GM12865 (cell line): ENCODE data around the gene PEPD.
"Not testable (repeated sequence)": the region's sequence is repeated elsewhere in the genome, so short reads cannot be mapped to it uniquely, and the experiment has no call there.

Source experiments
- DNase-seq: peaks from one replicate; pipeline ENCODE4 v3.0.0; 2010; ENCODE audit warnings: low read depth
- H3K4me3 ChIP-seq: 2 replicates; pipeline ENCODE4 v1.5.1; 2011; ENCODE audit warnings: mild to moderate bottlenecking, low read depth, low read length, control low read depth
- TF ChIP-seq, protein P1 (sequence below): IDR thresholded peaks from 2 replicates; pipeline ENCODE4 v1.5.1; 2011; ENCODE audit warnings: low read length, control low read depth, low read depth, inconsistent platforms; ENCODE audit not compliant: insufficient read depth; ENCODE audit errors: missing control alignments

Gene PEPD

DNA sequence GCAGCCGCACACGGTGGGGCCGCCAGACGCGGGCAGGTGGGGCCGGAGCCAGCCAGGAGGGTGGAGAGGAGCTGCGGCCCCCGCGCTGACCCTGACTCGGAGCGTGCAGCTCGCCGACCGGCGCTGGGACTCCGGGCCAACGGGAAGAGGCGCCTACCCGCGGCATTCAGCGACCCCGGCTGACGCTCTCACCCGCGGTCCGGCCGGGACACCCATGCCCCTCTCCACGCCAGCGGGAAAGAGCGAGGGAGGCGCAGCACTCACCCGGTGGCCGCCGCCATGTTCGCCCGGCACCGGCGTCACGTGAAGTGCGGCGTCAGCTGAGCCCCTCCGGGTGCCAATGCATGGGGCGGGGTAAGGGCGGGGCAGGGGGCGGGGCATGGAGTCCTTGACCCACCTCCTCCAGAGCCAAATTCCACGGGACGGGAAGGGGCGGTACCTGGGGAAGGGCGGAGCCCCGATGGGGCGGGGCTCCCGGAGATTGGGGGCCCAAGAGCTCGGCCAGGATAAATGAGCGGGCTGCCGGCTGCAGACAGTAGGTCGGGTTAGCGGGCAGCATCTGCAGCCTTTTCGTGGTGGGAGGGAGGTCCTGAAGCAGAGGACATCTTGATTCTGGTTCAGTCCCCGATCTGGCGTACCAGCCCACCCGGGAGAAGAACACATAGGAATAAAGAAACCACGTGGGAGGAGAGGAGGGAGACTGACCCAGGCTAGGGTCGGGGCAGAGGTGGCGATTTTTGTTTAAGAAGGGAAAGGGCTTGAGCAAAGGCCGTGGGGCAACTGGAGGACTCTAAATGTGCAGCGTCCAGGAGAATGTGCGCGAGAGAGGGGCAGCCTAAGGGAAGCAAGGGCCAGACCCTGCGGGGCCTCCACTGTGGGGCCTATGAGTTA lies at the start of gene PEPD:
Gene PEPD (minus strand): TSS at position 312 of the 891 bp plus-strand sequence. CDS start 31 bp downstream, at position 281.
- TF ChIP-seq, protein P1, sequence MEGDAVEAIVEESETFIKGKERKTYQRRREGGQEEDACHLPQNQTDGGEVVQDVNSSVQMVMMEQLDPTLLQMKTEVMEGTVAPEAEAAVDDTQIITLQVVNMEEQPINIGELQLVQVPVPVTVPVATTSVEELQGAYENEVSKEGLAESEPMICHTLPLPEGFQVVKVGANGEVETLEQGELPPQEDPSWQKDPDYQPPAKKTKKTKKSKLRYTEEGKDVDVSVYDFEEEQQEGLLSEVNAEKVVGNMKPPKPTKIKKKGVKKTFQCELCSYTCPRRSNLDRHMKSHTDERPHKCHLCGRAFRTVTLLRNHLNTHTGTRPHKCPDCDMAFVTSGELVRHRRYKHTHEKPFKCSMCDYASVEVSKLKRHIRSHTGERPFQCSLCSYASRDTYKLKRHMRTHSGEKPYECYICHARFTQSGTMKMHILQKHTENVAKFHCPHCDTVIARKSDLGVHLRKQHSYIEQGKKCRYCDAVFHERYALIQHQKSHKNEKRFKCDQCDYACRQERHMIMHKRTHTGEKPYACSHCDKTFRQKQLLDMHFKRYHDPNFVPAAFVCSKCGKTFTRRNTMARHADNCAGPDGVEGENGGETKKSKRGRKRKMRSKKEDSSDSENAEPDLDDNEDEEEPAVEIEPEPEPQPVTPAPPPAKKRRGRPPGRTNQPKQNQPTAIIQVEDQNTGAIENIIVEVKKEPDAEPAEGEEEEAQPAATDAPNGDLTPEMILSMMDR: no peak
- peak; percentile 93 for DNase-seq
- H3K4me3 ChIP-seq: peak within 1 kb of the TSS; percentile 81

DNA sequence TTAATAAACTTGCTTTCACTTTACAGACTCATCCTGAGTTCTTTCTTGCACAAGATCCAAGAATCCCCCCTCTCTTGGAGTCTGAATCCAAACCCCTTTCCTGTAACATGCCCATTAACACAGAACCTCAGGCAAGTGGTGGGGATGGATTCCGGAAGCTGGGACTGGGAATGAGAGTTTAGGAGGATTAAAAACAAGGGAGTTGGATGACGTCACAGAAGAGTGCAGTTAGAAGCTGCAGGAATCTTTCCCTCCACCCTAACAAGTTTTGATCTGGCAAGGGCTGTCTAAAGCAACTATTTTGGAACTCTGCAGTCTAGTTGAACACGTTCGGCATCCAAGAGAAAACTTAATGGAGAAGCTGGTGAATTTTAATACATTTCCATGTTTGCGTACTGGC lies 48.2 kb upstream of the PEPD start:
- no peak for DNase-seq
- no peak overlapping the region for H3K4me3 ChIP-seq

DNA sequence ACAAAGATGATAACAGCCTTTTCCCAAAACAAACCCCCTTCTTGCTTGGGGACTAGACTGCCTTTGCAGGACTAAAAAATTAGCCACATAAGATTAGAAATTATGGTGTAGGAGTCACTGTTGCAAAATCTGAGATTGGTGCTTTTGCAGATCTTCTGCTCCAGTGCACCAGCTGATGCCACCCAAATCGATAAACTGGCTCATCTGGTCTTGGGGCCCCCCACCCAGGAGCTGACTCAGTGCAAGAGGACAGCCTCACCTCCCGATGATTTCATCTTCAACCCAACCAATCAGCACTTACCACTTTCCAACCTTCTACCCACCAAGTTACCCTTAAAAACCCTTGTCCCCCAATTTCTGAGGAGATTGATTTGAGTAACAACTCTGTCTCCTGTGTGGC lies 47.1 kb upstream of the PEPD start:
- TF ChIP-seq, protein P1: no peak
- DNase-seq: no peak
- H3K4me3 ChIP-seq: no peak overlapping the region

More for the DNA sequence above, 48.2 kb upstream of the PEPD start:
- TF ChIP-seq, protein P1: no peak

DNA sequence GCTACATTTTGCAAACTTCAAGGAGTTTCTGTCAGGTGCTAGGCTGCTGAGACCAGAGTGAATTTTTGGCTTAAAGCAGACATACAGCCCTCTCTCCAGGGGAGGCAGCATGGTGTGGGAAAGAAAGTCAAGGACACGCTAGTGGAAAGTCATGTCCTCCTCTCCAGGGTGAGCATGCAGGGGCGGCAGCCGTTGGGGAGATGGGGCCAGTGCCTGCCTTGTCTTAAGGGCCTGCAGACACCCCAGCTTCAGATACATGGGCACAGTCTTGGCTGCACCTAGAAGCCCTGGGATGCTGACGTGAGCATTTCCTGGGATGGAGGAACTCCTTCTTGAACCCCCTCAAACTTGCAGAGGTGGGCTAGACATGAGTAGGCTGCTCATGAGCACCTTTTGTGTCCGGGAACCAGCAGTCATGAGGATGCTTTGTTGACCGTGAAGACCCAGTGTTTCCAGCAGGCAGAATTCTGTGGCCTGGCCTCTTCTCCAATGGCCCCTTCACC lies 43.3 kb upstream of the PEPD start:
- DNase-seq: no peak
- TF ChIP-seq, protein P1: no peak
- no peak overlapping the region for H3K4me3 ChIP-seq

DNA sequence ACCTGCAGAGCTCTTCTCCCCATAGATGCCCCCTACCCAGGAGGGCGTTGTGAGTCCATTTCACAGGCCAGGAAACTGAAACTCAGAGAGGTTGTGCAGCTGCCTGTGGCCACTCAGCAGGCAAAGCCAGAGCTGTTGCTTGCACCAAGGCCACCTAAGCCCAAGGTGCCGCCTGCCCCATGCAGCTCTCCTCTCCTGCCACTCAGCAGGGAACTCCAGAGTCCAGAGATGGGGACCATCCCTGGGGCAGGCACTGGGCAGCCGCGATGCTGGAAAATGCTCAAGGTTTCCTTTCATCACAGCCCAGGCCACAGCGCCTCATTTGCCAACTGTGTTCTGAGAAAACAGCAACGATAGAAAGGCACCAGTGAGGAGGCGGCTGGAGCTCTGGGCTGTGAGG lies 41.0 kb upstream of the PEPD start:
- DNase-seq: no peak
- H3K4me3 ChIP-seq: no peak overlapping the region
- TF ChIP-seq, protein P1: no peak

DNA sequence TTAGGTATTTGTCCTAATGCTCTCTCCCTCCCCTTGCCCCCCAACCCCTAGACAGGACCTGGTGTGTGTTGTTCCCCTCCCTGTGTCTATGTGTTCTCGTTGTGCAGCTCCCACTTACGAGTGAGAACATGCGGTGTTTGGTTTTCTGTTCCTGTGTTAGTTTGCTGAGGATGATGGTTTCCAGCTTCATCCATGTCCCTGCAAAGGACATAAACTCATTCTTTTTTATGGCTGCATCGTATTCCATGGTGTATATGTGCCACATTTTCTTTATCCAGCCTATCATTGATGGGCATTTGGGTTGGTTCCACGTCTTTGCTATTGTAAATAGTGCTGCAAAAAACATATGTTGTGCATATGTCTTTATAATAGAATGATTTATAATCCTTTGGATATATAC lies 40.1 kb upstream of the PEPD start:
- H3K4me3 ChIP-seq, DNase-seq: not testable (repeated sequence)

DNA sequence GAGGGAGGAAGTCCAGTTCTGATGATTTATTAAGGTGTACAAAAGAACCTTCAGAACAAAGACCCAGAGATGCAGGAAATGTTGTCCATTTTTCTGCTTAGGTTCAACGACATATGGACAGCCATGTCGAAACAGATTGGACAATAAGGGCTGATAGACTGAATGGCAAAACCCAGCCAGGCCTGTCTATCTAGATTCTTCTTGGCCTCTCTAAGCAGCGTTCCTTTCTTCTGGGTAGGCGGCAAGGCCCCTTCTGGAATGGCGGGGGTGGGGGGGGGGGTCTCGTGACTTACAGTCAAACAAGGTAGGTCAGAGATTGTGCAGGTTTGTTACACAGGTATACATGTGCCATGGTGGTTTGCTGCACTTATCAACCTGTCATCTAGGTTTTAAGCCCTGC lies 39.7 kb upstream of the PEPD start:
- DNase-seq: no peak
- H3K4me3 ChIP-seq: no peak overlapping the region
- TF ChIP-seq, protein P1: no peak
